Measurements from ENCODE around the gene GRIK3. TPM values are rescaled to one million over a fixed set of nuclear protein-coding genes. Genes with fewer than 3 reads are reported as not detected.
"Not testable (repeated sequence)": the region's sequence is repeated elsewhere in the genome, so short reads cannot be mapped to it uniquely, and the experiment has no call there.

GRIK3 gene
- total RNA-seq, 6 experiments from 2014 or later = 0.07 TPM; not detected in 5

DNA sequence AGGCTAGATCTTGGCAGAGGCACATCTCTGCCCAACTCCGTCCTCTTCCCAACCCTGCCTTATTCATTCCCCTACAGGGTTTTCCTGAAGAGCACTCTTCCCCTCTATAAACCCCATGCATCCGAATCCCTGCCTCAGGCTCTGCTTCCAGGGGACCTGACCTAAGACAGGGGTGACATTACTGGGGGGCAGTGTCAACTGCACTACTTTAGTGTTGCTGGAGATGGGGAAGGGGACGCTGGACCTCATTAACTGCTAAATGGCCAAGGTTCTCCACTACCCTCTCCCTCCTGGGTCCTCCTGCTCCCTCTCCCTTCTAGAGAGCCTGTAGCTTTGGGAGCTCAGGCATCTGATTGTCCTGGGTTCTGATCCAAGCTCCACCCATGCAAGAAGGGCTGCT lies 126.2 kb downstream of the GRIK3 start:
- no peaks in the 10 kb centered on the region for H3K4me1 ChIP-seq
- no peaks in the 10 kb centered on the region for H3K27me3 ChIP-seq
- H3K27ac ChIP-seq = no peak overlapping the region
- TF ChIP-seq, protein P1, sequence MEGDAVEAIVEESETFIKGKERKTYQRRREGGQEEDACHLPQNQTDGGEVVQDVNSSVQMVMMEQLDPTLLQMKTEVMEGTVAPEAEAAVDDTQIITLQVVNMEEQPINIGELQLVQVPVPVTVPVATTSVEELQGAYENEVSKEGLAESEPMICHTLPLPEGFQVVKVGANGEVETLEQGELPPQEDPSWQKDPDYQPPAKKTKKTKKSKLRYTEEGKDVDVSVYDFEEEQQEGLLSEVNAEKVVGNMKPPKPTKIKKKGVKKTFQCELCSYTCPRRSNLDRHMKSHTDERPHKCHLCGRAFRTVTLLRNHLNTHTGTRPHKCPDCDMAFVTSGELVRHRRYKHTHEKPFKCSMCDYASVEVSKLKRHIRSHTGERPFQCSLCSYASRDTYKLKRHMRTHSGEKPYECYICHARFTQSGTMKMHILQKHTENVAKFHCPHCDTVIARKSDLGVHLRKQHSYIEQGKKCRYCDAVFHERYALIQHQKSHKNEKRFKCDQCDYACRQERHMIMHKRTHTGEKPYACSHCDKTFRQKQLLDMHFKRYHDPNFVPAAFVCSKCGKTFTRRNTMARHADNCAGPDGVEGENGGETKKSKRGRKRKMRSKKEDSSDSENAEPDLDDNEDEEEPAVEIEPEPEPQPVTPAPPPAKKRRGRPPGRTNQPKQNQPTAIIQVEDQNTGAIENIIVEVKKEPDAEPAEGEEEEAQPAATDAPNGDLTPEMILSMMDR (IDR thresholded peaks at IDR 0.05) = no peak
- no peak for TF ChIP-seq POLR2A (IDR thresholded peaks at IDR 0.05)
- no peaks in the 10 kb centered on the region for H3K9me3 ChIP-seq
- H3K4me3 ChIP-seq = no peak overlapping the region
- ATAC-seq (no peak), DNase-seq (no peak)
- intact Hi-C loops (cut with DNase I) = no loop called here
- WGBS (ENCODE audit: insufficient coverage, low coverage, low lambda C conversion rate, missing lambda C conversion rate) = 33% methylated on average over 3 of the region's 3 CpGs
- H3K36me3 ChIP-seq = no peaks in the 10 kb centered on the region

DNA sequence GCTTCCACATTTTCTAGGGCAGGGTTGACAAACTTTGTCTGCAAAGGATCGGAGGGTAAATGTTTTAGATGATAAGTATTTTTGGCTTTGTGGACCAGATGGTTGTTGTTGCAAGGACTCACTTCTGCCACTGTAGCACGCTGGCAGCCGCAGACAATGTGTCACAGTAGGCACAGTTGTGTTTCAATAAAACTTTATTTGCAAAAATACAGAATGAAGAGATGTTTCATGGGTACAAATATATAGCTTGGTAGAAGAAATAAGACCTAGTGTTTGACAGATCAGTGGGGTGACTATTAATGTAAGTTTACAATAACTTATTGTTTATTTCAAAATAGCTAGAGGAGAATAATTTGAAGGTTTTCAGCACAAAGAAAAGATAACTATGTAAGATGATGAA lies 127.8 kb downstream of the GRIK3 start:
- Histone ChIP-seq H3K27me3 (no peaks in the 10 kb centered on the region), H3K4me3 (no peak overlapping the region), H3K27ac (no peak overlapping the region), H3K4me1 (no peaks in the 10 kb centered on the region), H3K36me3 (no peaks in the 10 kb centered on the region), H3K9me3 (no peaks in the 10 kb centered on the region)
- intact Hi-C loops (cut with DNase I) = no loop called here
- WGBS (ENCODE audit: insufficient coverage, low coverage, low lambda C conversion rate, missing lambda C conversion rate) = 49% methylated on average over 3 of the region's 3 CpGs
- DNase-seq = no peak
- no peak for ATAC-seq
- TF ChIP-seq, protein P1 (IDR thresholded peaks at IDR 0.05) = no peak
- TF ChIP-seq POLR2A (IDR thresholded peaks at IDR 0.05) = no peak

DNA sequence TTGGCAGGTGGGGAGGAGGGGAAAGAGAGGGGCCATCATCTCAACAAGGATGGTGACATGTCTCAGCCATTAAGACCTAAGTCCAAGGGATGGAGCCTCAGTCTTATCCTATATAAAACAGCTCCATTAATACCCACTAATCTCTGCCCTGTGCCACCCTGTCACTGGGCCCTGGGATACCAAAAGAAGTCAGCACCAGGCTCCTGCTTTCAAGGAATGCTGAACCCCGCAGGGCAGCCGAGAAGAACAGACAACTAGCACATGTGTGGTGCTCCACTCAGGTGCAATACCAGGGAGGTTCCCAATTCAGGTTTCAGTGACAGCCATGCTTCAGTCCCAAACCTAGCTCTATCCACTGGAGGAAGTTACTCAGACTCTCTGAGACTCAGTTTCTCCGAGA lies 128.4 kb downstream of the GRIK3 start:
- TF ChIP-seq POLR2A (IDR thresholded peaks at IDR 0.05) = no peak
- TF ChIP-seq, protein P1 (IDR thresholded peaks at IDR 0.05) = no peak
- ATAC-seq (no peak), DNase-seq (no peak)
- intact Hi-C loops (cut with DNase I) = no loop called here
- 29% methylated on average over 1 of the region's 3 CpGs for WGBS (ENCODE audit: insufficient coverage, low coverage, low lambda C conversion rate, missing lambda C conversion rate)
- Histone ChIP-seq H3K4me3 (no peak overlapping the region), H3K27me3 (no peaks in the 10 kb centered on the region), H3K9me3 (no peaks in the 10 kb centered on the region), H3K4me1 (no peaks in the 10 kb centered on the region), H3K36me3 (no peaks in the 10 kb centered on the region), H3K27ac (no peak overlapping the region)

DNA sequence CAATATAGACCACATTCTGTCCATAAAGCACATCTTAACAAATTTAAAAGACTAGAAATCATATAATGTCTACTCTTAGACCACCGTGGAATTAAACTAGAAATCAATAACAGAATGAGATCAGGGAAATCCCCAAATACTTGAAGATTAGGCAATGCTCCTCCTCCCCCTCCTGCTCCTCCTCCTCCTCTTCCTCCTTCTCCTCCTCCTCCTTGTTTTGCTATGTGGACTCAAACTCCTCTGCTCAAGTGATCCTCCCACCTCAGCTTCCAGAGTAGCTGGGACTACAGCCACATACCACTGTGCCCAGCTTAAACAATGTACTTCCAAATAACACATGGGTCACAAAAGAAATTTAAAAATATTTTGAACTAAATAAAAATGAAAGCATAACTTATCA lies 134.2 kb downstream of the GRIK3 start:
- 50% methylated on average over 1 of the region's 1 CpG for WGBS (ENCODE audit: insufficient coverage, low coverage, low lambda C conversion rate, missing lambda C conversion rate)
- no peak for TF ChIP-seq POLR2A (IDR thresholded peaks at IDR 0.05)
- TF ChIP-seq, protein P1 (IDR thresholded peaks at IDR 0.05) = no peak
- H3K4me3 ChIP-seq = no peak overlapping the region
- H3K36me3 ChIP-seq = no peaks in the 10 kb centered on the region
- H3K9me3 ChIP-seq = no peaks in the 10 kb centered on the region
- ATAC-seq = no peak
- no peak overlapping the region for H3K27ac ChIP-seq
- DNase-seq = no peak
- no peaks in the 10 kb centered on the region for H3K4me1 ChIP-seq
- intact Hi-C loops (cut with DNase I) = no loop called here
- H3K27me3 ChIP-seq = no peaks in the 10 kb centered on the region

DNA sequence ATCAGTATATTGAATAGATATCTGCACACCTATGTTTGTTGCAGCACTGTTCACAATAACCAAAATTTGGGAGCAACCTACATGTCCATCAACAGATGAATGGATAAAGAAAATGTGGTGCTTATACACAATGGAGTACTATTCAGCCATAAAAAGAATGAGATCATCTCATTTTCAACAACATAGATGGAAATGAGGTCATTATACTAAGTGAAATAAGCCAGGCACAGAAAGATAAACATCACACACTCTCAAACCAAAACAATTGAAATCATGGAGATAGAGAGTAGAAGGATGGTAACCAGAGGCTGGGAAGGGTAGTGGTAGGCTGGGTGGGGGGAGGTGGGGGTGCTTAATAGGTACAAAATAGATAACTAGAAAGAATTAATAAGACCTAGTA lies 136.5 kb downstream of the GRIK3 start:
- H3K27me3 ChIP-seq; H3K36me3 ChIP-seq; intact Hi-C loops (cut with DNase I); ATAC-seq; DNase-seq; H3K4me3 ChIP-seq; H3K4me1 ChIP-seq; H3K9me3 ChIP-seq; H3K27ac ChIP-seq: not testable (repeated sequence)

All from right lobe of liver (tissue), 6 donors.